Frontal cortex (tissue), 4 donors: ENCODE results near the gene CEACAM18. TPM values are rescaled to one million over a fixed set of nuclear protein-coding genes. Genes with fewer than 3 reads are reported as not detected.
"Not testable (repeated sequence)": the region's sequence is repeated elsewhere in the genome, so short reads cannot be mapped to it uniquely, and the experiment has no call there.

Experiments
- DNase-seq, 2 donors: peaks; one replicate each; pipeline ENCODE4 v3.0.0; 2012; ENCODE audit warnings: low spot score in 2 of 2
- FAIRE-seq: peaks from 2 replicates; lab custom pipeline; 2012; peaks lifted over from hg19 to GRCh38; lab: Jason Lieb, UNC
- total RNA-seq: library from RNA; depleted of rRNA; stranded (reverse); fragments of >200 nt; gene quantifications from one replicate; pipeline ENCODE4 v1.2.3, GENCODE V29; 2014
- donor health status: control.
- donor health status: control.
- donor health status: control.

The CEACAM18 gene
- total RNA-seq, 1 donor from 2014 or later: not detected

- FAIRE-seq (no peak), DNase-seq (no peak)
Measured at GRCh38 chr19:51488491-51488890, 10.2 kb downstream of the CEACAM18 start.

- FAIRE-seq: no peak
Measured at GRCh38 chr19:51489113-51489512, 10.8 kb downstream of the CEACAM18 start.

GRCh38 chr19:51490676-51491075 is 12.3 kb downstream of the CEACAM18 start:
- FAIRE-seq (no peak), DNase-seq (no peak)

More at GRCh38 chr19:51489113-51489512, 10.8 kb downstream of the CEACAM18 start:
- no peak for DNase-seq

- FAIRE-seq: no peak
- no peak for DNase-seq
Measured at GRCh38 chr19:51491586-51491985, 13.2 kb downstream of the CEACAM18 start.

- FAIRE-seq: no peak
- DNase-seq: no peak
Measured at GRCh38 chr19:51493776-51494175, 15.4 kb downstream of the CEACAM18 start.

- DNase-seq (no peak), FAIRE-seq (no peak)
Measured at GRCh38 chr19:51497666-51498065, 19.3 kb downstream of the CEACAM18 start.

GRCh38 chr19:51500931-51501330 is 22.6 kb downstream of the CEACAM18 start:
- DNase-seq, FAIRE-seq: not testable (repeated sequence)

GRCh38 chr19:51501594-51502263 is 23.4 kb downstream of the CEACAM18 start, which contains the start of gene SIGLEC12:
Gene SIGLEC12, minus strand, starts transcription at chr19:51501800. Its CDS starts 67 bp downstream, at chr19:51501733.
- DNase-seq (no peak), FAIRE-seq (no peak)

GRCh38 chr19:51503286-51503817 is 25.0 kb downstream of the CEACAM18 start:
- no peak for DNase-seq
- no peak for FAIRE-seq

- FAIRE-seq: no peak
- no peak for DNase-seq
Measured at GRCh38 chr19:51503896-51504295, 25.6 kb downstream of the CEACAM18 start.

GRCh38 chr19:51505904-51506303 is 27.6 kb downstream of the CEACAM18 start:
- no peak for DNase-seq
- no peak for FAIRE-seq

- DNase-seq: no peak
- FAIRE-seq: no peak
Measured at GRCh38 chr19:51507192-51507591, 28.9 kb downstream of the CEACAM18 start.

- DNase-seq (no peak), FAIRE-seq (no peak)
Measured at GRCh38 chr19:51507640-51508058, 29.3 kb downstream of the CEACAM18 start.

- FAIRE-seq: no peak
- no peak for DNase-seq
Measured at GRCh38 chr19:51508059-51508733, 29.9 kb downstream of the CEACAM18 start.

- DNase-seq (no peak), FAIRE-seq (no peak)
Measured at GRCh38 chr19:51509823-51510660, 31.7 kb downstream of the CEACAM18 start.

- DNase-seq (no peak), FAIRE-seq (no peak)
Measured at GRCh38 chr19:51511353-51511752, 33.0 kb downstream of the CEACAM18 start.

- FAIRE-seq: no peak
- no peak for DNase-seq
Measured at GRCh38 chr19:51513968-51514367, 35.6 kb downstream of the CEACAM18 start.

- no peak for FAIRE-seq
- peak in 1 of 2 donors; percentile 40 for DNase-seq
Measured at GRCh38 chr19:51514866-51515481, 36.6 kb downstream of the CEACAM18 start.

GRCh38 chr19:51520728-51521127 is 42.4 kb downstream of the CEACAM18 start:
- FAIRE-seq (no peak), DNase-seq (no peak)

GRCh38 chr19:51521357-51521756 is 43.0 kb downstream of the CEACAM18 start:
- FAIRE-seq: no peak

More at GRCh38 chr19:51521357-51521756, 43.0 kb downstream of the CEACAM18 start:
- no peak for DNase-seq
